ENCODE data around the gene OR7C1. TPM values are rescaled to one million over a fixed set of nuclear protein-coding genes. Genes with fewer than 3 reads are reported as not detected.
"Not testable (repeated sequence)": the region's sequence is repeated elsewhere in the genome, so short reads cannot be mapped to it uniquely, and the experiment has no call there.

Gene OR7C1
- total and polyA plus RNA-seq, 10 of the 15 experiments (the other 5 are each of a cell fraction or from before 2014, with no cell fraction given): 0.04 to 0.06 TPM; not detected in 8

GRCh38 chr19:14779151-14779550 is 55.8 kb downstream of the OR7C1 start:
- in situ Hi-C loops (cut with MboI): no loop called here
- intact Hi-C loops (cut with micrococcal nuclease; ENCODE audit: unreplicated experiment): no loop called here
- CTCF ChIA-PET: interaction anchor here (0.9 kb wide), 1 partner anchor 117 kb away, joined by 5 read pairs; no protein-coding TSS in a partner anchor

GRCh38 chr19:14778110-14778845 is 56.7 kb downstream of the OR7C1 start, which contains the start of gene ADGRE2:
TSS of gene ADGRE2 (minus strand) at chr19:14778560. CDS start at chr19:14776756, 1,804 bp downstream.
- H2AFZ ChIP-seq (ENCODE audit: control insufficient read depth, low read depth, low read length); H3K9me3 ChIP-seq (replicated peaks; ENCODE audit: control insufficient read depth, insufficient read depth, low read length); RAD21 ChIA-PET (ENCODE audit: unreplicated experiment); ATAC-seq; H4K20me1 ChIP-seq (ENCODE audit: control insufficient read depth, insufficient read depth); H3K9ac ChIP-seq (ENCODE audit: control insufficient read depth, insufficient read depth, low read length); FAIRE-seq; BruUV-seq (replicated peaks); H3K36me3 ChIP-seq (ENCODE audit: control insufficient read depth in 2 of 2, insufficient read depth in 2 of 2, low read length in 1 of 2); H3K27me3 ChIP-seq (replicated peaks in 1 of 2; ENCODE audit: control insufficient read depth in 2 of 2, insufficient read depth in 2 of 2, low read length in 1 of 2); intact Hi-C loops (cut with micrococcal nuclease; ENCODE audit: unreplicated experiment); H3K4me2 ChIP-seq (ENCODE audit: control insufficient read depth, insufficient read depth); H3K4me3 ChIP-seq; H3K27ac ChIP-seq (ENCODE audit: control insufficient read depth, insufficient read depth); POLR2A ChIA-PET; DNase-seq (ENCODE audit: low read depth, low spot score); H3K4me1 ChIP-seq (ENCODE audit: control insufficient read depth, insufficient read depth, low read length); H3K79me2 ChIP-seq (ENCODE audit: control insufficient read depth, insufficient read depth, low read length); in situ Hi-C loops (cut with MboI); SMC1A ChIA-PET (ENCODE audit: uncharacterized antibody, unreplicated experiment): not testable (repeated sequence)
- CTCF ChIA-PET: interaction anchor here (0.9 kb wide), 1 partner anchor 118 kb away, joined by 5 read pairs; no protein-coding TSS in a partner anchor
- 42% methylated on average over 12 of the region's 12 CpGs for WGBS (ENCODE audit: insufficient coverage, insufficient replicate concordance, low lambda C conversion rate, missing lambda C conversion rate)

More at GRCh38 chr19:14779151-14779550, 55.8 kb downstream of the OR7C1 start:
- Histone ChIP-seq H2AFZ (ENCODE audit: control insufficient read depth, low read depth, low read length) (no peak overlapping the region), H4K20me1 (ENCODE audit: control insufficient read depth, insufficient read depth) (no peaks in the 10 kb centered on the region), H3K4me3 (no peak overlapping the region), H3K9me3 (replicated peaks; ENCODE audit: control insufficient read depth, insufficient read depth, low read length) (no peaks in the 10 kb centered on the region), H3K36me3 (ENCODE audit: control insufficient read depth in 2 of 2, insufficient read depth in 2 of 2, low read length in 1 of 2) (no peaks in the 10 kb centered on the region), H3K27ac (ENCODE audit: control insufficient read depth, insufficient read depth) (no peak overlapping the region), H3K9ac (ENCODE audit: control insufficient read depth, insufficient read depth, low read length) (no peak overlapping the region), H3K4me1 (ENCODE audit: control insufficient read depth, insufficient read depth, low read length) (peaks cover 7% of the 10 kb centered on the region), H3K4me2 (ENCODE audit: control insufficient read depth, insufficient read depth) (no peak overlapping the region), H3K79me2 (ENCODE audit: control insufficient read depth, insufficient read depth, low read length) (no peaks in the 10 kb centered on the region), H3K27me3 (replicated peaks in 1 of 2; ENCODE audit: control insufficient read depth in 2 of 2, insufficient read depth in 2 of 2, low read length in 1 of 2) (no peaks in the 10 kb centered on the region)
- ChIA-PET RAD21 (ENCODE audit: unreplicated experiment) (no interaction called here), SMC1A (ENCODE audit: uncharacterized antibody, unreplicated experiment) (no interaction called here), POLR2A (no interaction called here)
- TF ChIP-seq SPI1 (IDR thresholded peaks at IDR 0.05; ENCODE audit: borderline replicate concordance, insufficient read depth, low read depth, low read length): no peak
- no peak for TF ChIP-seq SUZ12 (IDR thresholded peaks at IDR 0.05; ENCODE audit: unreplicated experiment)
- no peak for TF ChIP-seq EED (IDR thresholded peaks at IDR 0.05; ENCODE audit: low read depth)
- TF ChIP-seq ZBTB40 (IDR thresholded peaks at IDR 0.05; ENCODE audit: borderline replicate concordance): no peak
- TF ChIP-seq SMARCA5 (IDR thresholded peaks at IDR 0.05): no peak
- no peak for TF ChIP-seq HDAC2 (IDR thresholded peaks at IDR 0.05)
- TF ChIP-seq STAT3 (IDR thresholded peaks at IDR 0.05; ENCODE audit: low read depth, low read length): no peak
- no peak for TF ChIP-seq RBBP5 (conservative IDR thresholded peaks at IDR 0.05)
- TF ChIP-seq ZNF207 (IDR thresholded peaks at IDR 0.05; ENCODE audit: borderline replicate concordance): no peak
- TF ChIP-seq MAX (IDR thresholded peaks at IDR 0.05; ENCODE audit: low read depth, low read length): no peak
- BruUV-seq (replicated peaks): no TSS peak
- DNase-seq (ENCODE audit: low read depth, low spot score) (no peak), FAIRE-seq (no peak), ATAC-seq (no peak)
- WGBS (ENCODE audit: insufficient coverage, insufficient replicate concordance, low lambda C conversion rate, missing lambda C conversion rate): 47% methylated on average over 5 of the region's 5 CpGs

Data from GM12878 (cell line).